HepG2 (cell line): ENCODE measurements around the gene MAN2A2. TPM values are rescaled to one million over a fixed set of nuclear protein-coding genes. Genes with fewer than 3 reads are reported as not detected.
A peak's percentile ranks its signal among the peaks of the same experiment; 100 is the strongest.

Experiments used
- CENPT ChIP-seq: sonication (generic); formaldehyde crosslinking; IDR thresholded peaks from 2 replicates; pipeline ENCODE4 v1.8.0; 2022; ENCODE audit warnings: low read depth, mild to moderate bottlenecking, moderate library complexity, missing genetic modification reagents
- CTCF ChIP-seq: sonication (generic); formaldehyde crosslinking; IDR thresholded peaks from 2 replicates; pipeline ENCODE4 v1.5.0; 2020; ENCODE audit warnings: mild to moderate bottlenecking, missing genetic modification reagents, moderate library complexity
- FLYWCH1 ChIP-seq: sonication (generic); formaldehyde crosslinking; IDR thresholded peaks from 2 replicates; pipeline ENCODE4 v1.8.1; 2023; ENCODE audit warnings: mild to moderate bottlenecking, missing genetic modification reagents
- FOXA1 ChIP-seq, 2 experiments: fragments of 450-650 bp in 1 of 2; sonication (generic) in 1 of 2; formaldehyde crosslinking in 1 of 2; IDR thresholded peaks; 2 replicates each; pipeline versions ENCODE4 v1.4.0 to v1.6.1; 2016 to 2020; ENCODE audit warnings: missing genetic modification reagents in 1 of 2
- MXI1 ChIP-seq: IDR thresholded peaks from 3 replicates; pipeline ENCODE4 v1.6.1; 2012; ENCODE audit warnings: low read depth, low read length, inconsistent platforms, borderline replicate concordance
- NFE2L1 ChIP-seq: sonication (generic); formaldehyde crosslinking; IDR thresholded peaks from 2 replicates; pipeline ENCODE4 v1.4.0; 2020; ENCODE audit warnings: missing genetic modification reagents, mild to moderate bottlenecking, borderline replicate concordance
- NR2C2 ChIP-seq: sonication (generic); formaldehyde crosslinking; IDR thresholded peaks from 2 replicates; pipeline ENCODE4 v1.4.0; 2020; ENCODE audit warnings: missing genetic modification reagents, mild to moderate bottlenecking, moderate library complexity, borderline replicate concordance
- NR2F2 ChIP-seq: IDR thresholded peaks from 2 replicates; pipeline ENCODE4 v1.6.1; 2012; ENCODE audit warnings: low read depth, inconsistent platforms, borderline replicate concordance
- RERE ChIP-seq: IDR thresholded peaks from 2 replicates; pipeline ENCODE4 v1.6.1; 2016; ENCODE audit warnings: low read depth, missing genetic modification reagents, missing compliant biosample characterization
- RFXAP ChIP-seq: sonication (generic); formaldehyde crosslinking; IDR thresholded peaks from 2 replicates; pipeline ENCODE4 v1.4.0; 2020; ENCODE audit warnings: missing genetic modification reagents, borderline replicate concordance
- ZNF44 ChIP-seq: sonication (generic); formaldehyde crosslinking; IDR thresholded peaks from 2 replicates; pipeline ENCODE4 v1.5.1; 2020; ENCODE audit warnings: mild to moderate bottlenecking, missing genetic modification reagents
- ZNF703 ChIP-seq: sonication (generic); formaldehyde crosslinking; IDR thresholded peaks from 2 replicates; pipeline ENCODE4 v1.5.1; 2020; ENCODE audit warnings: missing genetic modification reagents, mild to moderate bottlenecking, moderate library complexity, borderline replicate concordance
- ZNF713 ChIP-seq: sonication (generic); formaldehyde crosslinking; IDR thresholded peaks from 2 replicates; pipeline ENCODE4 v1.4.0; 2020; ENCODE audit warnings: mild to moderate bottlenecking, missing genetic modification reagents
- ZNF777 ChIP-seq: sonication (generic); formaldehyde crosslinking; IDR thresholded peaks from 2 replicates; pipeline ENCODE4 v1.4.0; 2020; ENCODE audit warnings: missing genetic modification reagents
- polyA plus RNA-seq, 8 experiments: library from polyadenylated mRNA; depleted of rRNA in 3 of 8; stranded (reverse) in 7 of 8; unstranded in 1 of 8; fragments of >200 nt; fragmentation: Illumina TruSeq in 4 of 8; extraction: Trizol in 4 of 8; gene quantifications; 2 replicates each; pipeline versions ENCODE4 v1.2.1 to v1.2.3, GENCODE V29; 2011 to 2016; ENCODE audit warnings: low read depth in 4 of 8, missing spikeins in 1 of 8, mixed read lengths in 1 of 8; ENCODE audit not compliant: insufficient read depth in 1 of 8
- total RNA-seq, 5 experiments: library from RNA; depleted of rRNA; stranded (reverse); fragments of >200 nt; fragmentation: Illumina TruSeq; extraction: Trizol; gene quantifications; 2 replicates each; pipeline ENCODE4 v1.2.3, GENCODE V29; 2016; ENCODE audit warnings: low read depth in 1 of 5
- TF ChIP-seq, protein P1 (sequence below): sonication (generic); formaldehyde crosslinking; IDR thresholded peaks from 2 replicates; pipeline ENCODE4 v1.4.0; 2020; ENCODE audit warnings: missing genetic modification reagents
- TF ChIP-seq, protein P2 (sequence below): IDR thresholded peaks from 2 replicates; pipeline ENCODE4 v1.6.1; 2016; ENCODE audit warnings: low read depth, borderline replicate concordance

Gene MAN2A2
- total and polyA plus RNA-seq, 2 of the 13 experiments (the other 11 are each of a cell fraction or from before 2014, with no cell fraction given) = 17.5 to 51.5 TPM

GRCh38 chr15:90860450-90860849 is 42.7 kb upstream of the MAN2A2 start (continued):
- TF ChIP-seq, protein P1, sequence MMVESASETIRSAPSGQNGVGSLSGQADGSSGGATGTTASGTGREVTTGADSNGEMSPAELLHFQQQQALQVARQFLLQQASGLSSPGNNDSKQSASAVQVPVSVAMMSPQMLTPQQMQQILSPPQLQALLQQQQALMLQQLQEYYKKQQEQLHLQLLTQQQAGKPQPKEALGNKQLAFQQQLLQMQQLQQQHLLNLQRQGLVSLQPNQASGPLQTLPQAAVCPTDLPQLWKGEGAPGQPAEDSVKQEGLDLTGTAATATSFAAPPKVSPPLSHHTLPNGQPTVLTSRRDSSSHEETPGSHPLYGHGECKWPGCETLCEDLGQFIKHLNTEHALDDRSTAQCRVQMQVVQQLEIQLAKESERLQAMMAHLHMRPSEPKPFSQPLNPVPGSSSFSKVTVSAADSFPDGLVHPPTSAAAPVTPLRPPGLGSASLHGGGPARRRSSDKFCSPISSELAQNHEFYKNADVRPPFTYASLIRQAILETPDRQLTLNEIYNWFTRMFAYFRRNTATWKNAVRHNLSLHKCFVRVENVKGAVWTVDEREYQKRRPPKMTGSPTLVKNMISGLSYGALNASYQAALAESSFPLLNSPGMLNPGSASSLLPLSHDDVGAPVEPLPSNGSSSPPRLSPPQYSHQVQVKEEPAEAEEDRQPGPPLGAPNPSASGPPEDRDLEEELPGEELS (CRISPR knock-in tag) = peak; percentile 39
- TF ChIP-seq NFE2L1 (no peak), NR2C2 (CRISPR knock-in tag) (0 out of 2 replicates have a peak, but pooled peaks have one; percentile 6), ZNF777 (CRISPR knock-in tag) (no peak), FLYWCH1 (CRISPR knock-in tag) (no peak), CENPT (CRISPR knock-in tag) (no peak), MXI1 (no peak), ZNF713 (CRISPR knock-in tag) (no peak), FOXA1 (IDR thresholded peaks at IDR 0.05) (no peak), FOXA1 (CRISPR knock-in tag; IDR thresholded peaks at IDR 0.05) (peak; percentile 64), NR2F2 (no peak), RFXAP (CRISPR knock-in tag) (no peak), CTCF (CRISPR knock-in tag) (0 out of 2 replicates have a peak, but pooled peaks have one; percentile 7), ZNF703 (CRISPR knock-in tag) (no peak), ZNF44 (CRISPR knock-in tag) (no peak), RERE (CRISPR knock-in tag) (no peak)
- TF ChIP-seq, protein P2, sequence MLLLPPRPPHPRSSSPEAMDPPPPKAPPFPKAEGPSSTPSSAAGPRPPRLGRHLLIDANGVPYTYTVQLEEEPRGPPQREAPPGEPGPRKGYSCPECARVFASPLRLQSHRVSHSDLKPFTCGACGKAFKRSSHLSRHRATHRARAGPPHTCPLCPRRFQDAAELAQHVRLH (CRISPR knock-in tag) = peak; percentile 16; the same call in 1 of the 2 replicates
